Esophagus squamous epithelium (tissue), 5 donors: ENCODE data around the gene METTL24. TPM values are rescaled to one million over a fixed set of nuclear protein-coding genes. Genes with fewer than 3 reads are reported as not detected.

ENCODE experiments used
- DNase-seq: peaks from one replicate; lab custom pipeline; 2025; lab: John Stamatoyannopoulos, UW
- H3K27ac ChIP-seq, 4 donors: fragments of 200-600 bp; sonication (generic); one replicate each; pipeline ENCODE4 v1.5.1; 2016 to 2019; ENCODE audit warnings: mild to moderate bottlenecking in 1 of 4
- H3K27me3 ChIP-seq, 4 donors: fragments of 200-600 bp; sonication (generic); 1 replicate in 3 of 4; 2 replicates in 1 of 4; pipeline versions ENCODE4 v1.5.1 to v1.6.0; 2017 to 2021; ENCODE audit warnings: antibody characterized with exemption in 1 of 4
- H3K36me3 ChIP-seq, 3 donors: fragments of 200-600 bp; sonication (generic); one replicate each; pipeline ENCODE4 v1.5.1; 2016 to 2019
- H3K4me1 ChIP-seq, 3 donors: fragments of 200-600 bp; sonication (generic); one replicate each; pipeline ENCODE4 v1.5.1; 2017 to 2019
- H3K4me3 ChIP-seq, 4 donors: fragments of 200-600 bp; sonication (generic); 1 replicate in 3 of 4; 2 replicates in 1 of 4; pipeline ENCODE4 v1.5.1; 2016 to 2019; ENCODE audit warnings: mild to moderate bottlenecking in 2 of 4, moderate library complexity in 1 of 4
- H3K9me3 ChIP-seq, 3 donors: fragments of 200-600 bp; sonication (generic); one replicate each; pipeline ENCODE4 v1.5.1; 2016 to 2019
- POLR2A ChIP-seq, 4 donors: fragments of 450-650 bp; IDR thresholded peaks; one replicate each; pipeline ENCODE4 v1.6.1; 2017; ENCODE audit warnings: antibody characterized with exemption in 4 of 4, mild to moderate bottlenecking in 4 of 4, moderate library complexity in 3 of 4
- WGBS, 2 donors: methylation state at CpG; one replicate each; pipeline ENCODE4 v1.1.5; 2018; 5-methylcytosine and 5-hydroxymethylcytosine counted together
- intact Hi-C: fragments of 100-400 bp; cut with DNase I; formaldehyde crosslinking; loops from one replicate; pipeline ENCODE4 v1.15.0; 2022
- total RNA-seq, 4 donors: library from RNA; depleted of rRNA; stranded (reverse); fragments of >200 nt; gene quantifications; one replicate each; pipeline ENCODE4 v1.1.0, GENCODE V29; 2016
- TF ChIP-seq, protein P1 (sequence below), 6 experiments: fragments of 450-650 bp in 4 of 6; fragments of 200-600 bp in 2 of 6; sonication (generic) in 2 of 6; IDR thresholded peaks; one replicate each; pipeline ENCODE4 v1.5.1; 2016 to 2019; ENCODE audit warnings: antibody characterized with exemption in 6 of 6, mild to moderate bottlenecking in 4 of 6, moderate library complexity in 4 of 6
- donor health status: DM: yes; HTN: yes; CAD: no.

Gene METTL24
- total RNA-seq, 4 donors from 2014 or later = 0.57 to 4.0 (median 0.83) TPM; not detected in 1

DNA sequence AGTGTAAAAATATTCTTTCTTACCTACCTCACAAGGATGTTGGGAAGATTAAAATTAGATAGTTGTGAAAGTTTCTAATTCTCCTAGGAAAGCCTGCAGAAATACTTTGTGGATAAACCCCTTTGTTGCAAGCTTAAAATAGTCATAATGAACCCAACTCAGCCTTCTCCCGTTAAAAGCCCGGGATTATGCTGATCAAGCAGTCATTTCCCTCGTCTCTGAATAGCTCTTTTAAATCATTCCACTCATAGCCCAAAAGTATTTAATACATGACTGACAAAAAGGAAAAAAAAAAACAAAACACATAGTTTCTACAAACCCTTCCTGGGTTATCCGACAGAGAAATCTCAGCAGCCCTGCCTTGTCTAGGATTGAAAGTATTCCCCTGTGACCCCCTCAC lies 10.9 kb upstream of the METTL24 start:
- WGBS, 2 donors = 24 to 28% methylated on average over 4 of the region's 4 CpGs
- H3K4me3 ChIP-seq = no peak overlapping the region
- intact Hi-C loops = no loop called here

DNA sequence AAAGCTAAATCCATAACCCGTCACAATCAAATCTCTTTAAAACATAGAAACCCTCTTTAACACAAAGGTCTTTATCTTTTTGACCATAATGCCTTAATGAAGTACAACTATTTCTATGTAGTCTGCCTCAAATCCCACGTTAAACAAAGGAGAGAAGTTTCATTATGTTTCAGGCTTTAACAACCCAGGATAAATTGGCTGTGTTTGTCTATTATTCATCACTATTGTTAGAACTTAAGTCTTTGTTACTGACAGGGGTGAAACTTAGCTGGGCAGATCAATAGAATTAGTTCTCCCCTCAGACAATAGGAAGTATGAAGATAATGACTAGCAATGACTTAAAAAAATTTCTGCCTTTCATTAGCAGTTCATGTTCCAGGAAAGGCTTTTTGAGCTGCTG lies 10.1 kb upstream of the METTL24 start:
- no peak for DNase-seq

More for the DNA sequence above, 10.9 kb upstream of the METTL24 start:
- Histone ChIP-seq H3K27me3 (peaks cover 0 to 27% (median 0%) of the 10 kb centered on the region in 4 donors), H3K4me1 (peaks cover 0 to 9% (median 0%) of the 10 kb centered on the region in 3 donors), H3K9me3 (no peaks in the 10 kb centered on the region), H3K27ac (no peak overlapping the region), H3K36me3 (no peaks in the 10 kb centered on the region)
- TF ChIP-seq, protein P1, sequence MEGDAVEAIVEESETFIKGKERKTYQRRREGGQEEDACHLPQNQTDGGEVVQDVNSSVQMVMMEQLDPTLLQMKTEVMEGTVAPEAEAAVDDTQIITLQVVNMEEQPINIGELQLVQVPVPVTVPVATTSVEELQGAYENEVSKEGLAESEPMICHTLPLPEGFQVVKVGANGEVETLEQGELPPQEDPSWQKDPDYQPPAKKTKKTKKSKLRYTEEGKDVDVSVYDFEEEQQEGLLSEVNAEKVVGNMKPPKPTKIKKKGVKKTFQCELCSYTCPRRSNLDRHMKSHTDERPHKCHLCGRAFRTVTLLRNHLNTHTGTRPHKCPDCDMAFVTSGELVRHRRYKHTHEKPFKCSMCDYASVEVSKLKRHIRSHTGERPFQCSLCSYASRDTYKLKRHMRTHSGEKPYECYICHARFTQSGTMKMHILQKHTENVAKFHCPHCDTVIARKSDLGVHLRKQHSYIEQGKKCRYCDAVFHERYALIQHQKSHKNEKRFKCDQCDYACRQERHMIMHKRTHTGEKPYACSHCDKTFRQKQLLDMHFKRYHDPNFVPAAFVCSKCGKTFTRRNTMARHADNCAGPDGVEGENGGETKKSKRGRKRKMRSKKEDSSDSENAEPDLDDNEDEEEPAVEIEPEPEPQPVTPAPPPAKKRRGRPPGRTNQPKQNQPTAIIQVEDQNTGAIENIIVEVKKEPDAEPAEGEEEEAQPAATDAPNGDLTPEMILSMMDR (IDR thresholded peaks at IDR 0.05) = no peak
- no peak for TF ChIP-seq POLR2A (IDR thresholded peaks at IDR 0.05)
- DNase-seq = no peak

DNA sequence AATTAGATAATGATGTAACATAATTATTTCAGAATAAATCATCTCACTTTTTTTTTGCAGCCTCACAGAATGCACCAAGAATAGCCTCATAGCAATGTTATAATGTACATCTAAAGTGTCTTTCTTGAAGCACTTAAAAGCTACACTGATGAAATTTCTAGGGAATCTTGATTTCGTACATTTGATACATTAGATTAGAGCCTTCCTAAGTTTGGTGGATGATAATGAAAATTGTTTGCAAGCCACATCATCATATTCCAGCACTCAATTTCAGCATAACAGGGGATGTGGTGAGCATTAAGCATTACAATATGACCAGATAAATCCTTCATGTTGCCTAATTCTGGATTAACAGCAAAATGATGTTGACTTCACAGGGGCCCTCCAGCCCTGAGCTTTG lies 9.7 kb upstream of the METTL24 start:
- H3K27ac ChIP-seq = no peak overlapping the region
- DNase-seq = no peak
- WGBS, 2 donors = 81 to 83% methylated on average over 1 of the region's 1 CpG
- intact Hi-C loops = no loop called here
- no peaks in the 10 kb centered on the region for H3K9me3 ChIP-seq
- peaks cover 0 to 28% (median 0%) of the 10 kb centered on the region in 4 donors for H3K27me3 ChIP-seq
- TF ChIP-seq, protein P1 (IDR thresholded peaks at IDR 0.05) = no peak
- no peak for TF ChIP-seq POLR2A (IDR thresholded peaks at IDR 0.05)
- no peak overlapping the region for H3K4me3 ChIP-seq
- no peaks in the 10 kb centered on the region for H3K36me3 ChIP-seq
- H3K4me1 ChIP-seq = peaks cover 0 to 9% (median 0%) of the 10 kb centered on the region in 3 donors

More for the DNA sequence above, 10.1 kb upstream of the METTL24 start:
- intact Hi-C loops = no loop called here
- peaks cover 0 to 9% (median 0%) of the 10 kb centered on the region in 3 donors for H3K4me1 ChIP-seq
- no peak overlapping the region for H3K27ac ChIP-seq
- no peaks in the 10 kb centered on the region for H3K9me3 ChIP-seq
- no peak overlapping the region for H3K4me3 ChIP-seq
- no peak for TF ChIP-seq POLR2A (IDR thresholded peaks at IDR 0.05)
- TF ChIP-seq, protein P1 (IDR thresholded peaks at IDR 0.05) = no peak
- peaks cover 0 to 30% (median 0%) of the 10 kb centered on the region in 4 donors for H3K27me3 ChIP-seq
- no peaks in the 10 kb centered on the region for H3K36me3 ChIP-seq
- WGBS, 2 donors = 37 to 47% methylated on average over 2 of the region's 2 CpGs

DNA sequence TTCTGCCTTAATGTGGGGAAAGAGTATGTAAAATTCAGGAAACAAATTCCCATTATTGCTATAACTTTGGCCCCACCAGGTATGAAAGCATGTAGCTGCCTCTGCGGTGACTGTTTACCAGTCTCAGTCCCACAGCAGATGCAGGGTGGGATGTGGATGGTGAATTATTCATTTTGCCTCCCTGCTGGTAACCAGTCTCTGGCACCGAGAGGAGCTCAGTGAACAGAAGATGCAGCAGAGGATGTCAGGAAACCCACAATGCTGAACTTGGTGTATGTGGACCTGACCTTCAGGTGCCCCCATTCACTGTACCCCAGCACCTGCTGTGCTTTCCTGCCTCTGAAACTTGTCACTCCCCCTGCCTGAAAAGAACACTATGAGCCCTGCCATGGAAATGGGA lies 8.8 kb upstream of the METTL24 start:
- 74 to 100% methylated on average over 1 to 2 of the region's 2 CpGs for WGBS, 2 donors
- H3K4me3 ChIP-seq = no peak overlapping the region
- H3K27ac ChIP-seq = no peak overlapping the region
- no peaks in the 10 kb centered on the region for H3K36me3 ChIP-seq
- DNase-seq = no peak
- intact Hi-C loops = no loop called here
- H3K4me1 ChIP-seq = peaks cover 0 to 9% (median 0%) of the 10 kb centered on the region in 3 donors
- no peak for TF ChIP-seq POLR2A (IDR thresholded peaks at IDR 0.05)
- TF ChIP-seq, protein P1 (IDR thresholded peaks at IDR 0.05) = no peak
- no peaks in the 10 kb centered on the region for H3K9me3 ChIP-seq
- H3K27me3 ChIP-seq = peaks cover 0 to 29% (median 0%) of the 10 kb centered on the region in 4 donors

DNA sequence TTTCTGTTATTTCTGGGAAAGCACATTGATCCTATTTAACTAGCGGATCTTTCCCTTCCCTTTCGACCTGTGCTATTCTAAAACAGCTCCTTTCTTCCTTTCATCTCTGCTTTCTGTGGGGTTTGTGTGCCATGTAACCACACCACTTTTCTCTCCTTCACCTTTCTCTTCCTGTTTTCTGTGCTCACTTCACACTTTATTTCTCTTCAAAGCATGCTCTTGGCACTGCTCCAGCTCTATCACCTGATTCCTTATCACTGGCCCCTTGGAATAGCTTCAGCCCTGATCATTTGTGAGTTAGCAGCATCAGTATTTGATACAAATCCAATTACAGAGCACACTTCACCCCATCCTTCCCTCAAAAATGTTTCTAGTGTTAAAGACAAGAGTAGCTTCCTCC lies 8.1 kb upstream of the METTL24 start:
- 41 to 58% methylated on average over 2 of the region's 2 CpGs for WGBS, 2 donors
- intact Hi-C loops = no loop called here
- peaks cover 0 to 9% (median 0%) of the 10 kb centered on the region in 3 donors for H3K4me1 ChIP-seq
- no peaks in the 10 kb centered on the region for H3K9me3 ChIP-seq
- DNase-seq = no peak
- H3K27ac ChIP-seq = no peak overlapping the region
- no peaks in the 10 kb centered on the region for H3K36me3 ChIP-seq
- TF ChIP-seq POLR2A (IDR thresholded peaks at IDR 0.05) = no peak
- TF ChIP-seq, protein P1 (IDR thresholded peaks at IDR 0.05) = no peak
- no peak overlapping the region for H3K4me3 ChIP-seq
- H3K27me3 ChIP-seq = peaks cover 0 to 26% (median 0%) of the 10 kb centered on the region in 4 donors
